Endothelial cell of umbilical vein (primary cell): Measurements from ENCODE around the gene CEP192.

Experiments used
- CTCF ChIP-seq, 2 donors: IDR thresholded peaks; 1 replicate in 1 of 2; 2 replicates in 1 of 2; pipeline ENCODE4 v1.5.1; 2011; ENCODE audit warnings: low read length in 2 of 2, mild to moderate bottlenecking in 2 of 2, moderate library complexity in 2 of 2, control low read depth in 1 of 2, inconsistent platforms in 1 of 2, low read depth in 1 of 2; ENCODE audit not compliant: insufficient read depth in 1 of 2; ENCODE audit errors: extremely low read depth in 1 of 2
- GATA2 ChIP-seq: IDR thresholded peaks from 2 replicates; pipeline ENCODE4 v1.7.0; 2011; ENCODE audit warnings: low read depth, mild to moderate bottlenecking, moderate library complexity, mixed read lengths, low read length; ENCODE audit not compliant: insufficient read length, insufficient read depth
- MAX ChIP-seq: IDR thresholded peaks from 2 replicates; pipeline ENCODE4 v1.6.1; 2011; ENCODE audit not compliant: insufficient read depth, insufficient read length
- POLR2A ChIP-seq: IDR thresholded peaks from 2 replicates; pipeline ENCODE4 v1.6.1; 2012; ENCODE audit warnings: low read depth, mild to moderate bottlenecking, control low read depth, low read length

GRCh38 chr18:13138420-13139139, 147.4 kb downstream of the CEP192 start:
- TF ChIP-seq POLR2A = no peak
- no peak for TF ChIP-seq CTCF (IDR thresholded peaks at IDR 0.05; ENCODE audit: extremely low read depth in 1 of 2, insufficient read depth in 1 of 2, low read depth in 1 of 2, low read length in 2 of 2)
- TF ChIP-seq GATA2 = no peak
- no peak for TF ChIP-seq MAX
